SH-SY5Y (cell line): ENCODE data around the gene CD80.

Experiments
- GATA2 ChIP-seq: IDR thresholded peaks from 2 replicates; pipeline ENCODE4 v1.6.1; 2011; ENCODE audit warnings: mild to moderate bottlenecking, low read depth, low read length
- GATA3 ChIP-seq: IDR thresholded peaks from 2 replicates; pipeline ENCODE4 v1.6.1; 2011; ENCODE audit warnings: low read depth, mild to moderate bottlenecking, low read length, moderate library complexity

- TF ChIP-seq GATA2 = no peak
- TF ChIP-seq GATA3 = no peak
Measured at GRCh38 chr3:119560160-119560559, 746 bp upstream of the CD80 start.
